Measurements from ENCODE around the gene CXCR3.

The CXCR3 gene

GRCh38 chrX:71634366-71634765 is 16.1 kb upstream of the CXCR3 start:
- Histone ChIP-seq H3K27me3 (ENCODE audit: control insufficient read depth, low read length) (no peaks in the 10 kb centered on the region), H4K20me1 (ENCODE audit: control insufficient read depth, insufficient read depth, low read depth, low read length) (no peaks in the 10 kb centered on the region), H3K4me2 (ENCODE audit: low read length) (no peak overlapping the region), H3K4me3 (ENCODE audit: low read length) (no peak overlapping the region), H3F3A (ENCODE audit: control insufficient read depth, insufficient read depth) (no peaks in the 10 kb centered on the region), H3K36me3 (ENCODE audit: control insufficient read depth, low read length) (no peaks in the 10 kb centered on the region), H3K79me2 (ENCODE audit: control insufficient read depth, low read length) (no peaks in the 10 kb centered on the region), H3K9me3 (ENCODE audit: control insufficient read depth, insufficient read depth, low read length) (no peaks in the 10 kb centered on the region), H3K4me1 (ENCODE audit: control insufficient read depth, low read length) (peaks cover 30% of the 10 kb centered on the region), H3K27ac (ENCODE audit: low read depth, low read length) (no peak overlapping the region), H3K9me2 (replicated peaks; ENCODE audit: control insufficient read depth, low read length) (no peaks in the 10 kb centered on the region)
- TF ChIP-seq, protein P1, sequence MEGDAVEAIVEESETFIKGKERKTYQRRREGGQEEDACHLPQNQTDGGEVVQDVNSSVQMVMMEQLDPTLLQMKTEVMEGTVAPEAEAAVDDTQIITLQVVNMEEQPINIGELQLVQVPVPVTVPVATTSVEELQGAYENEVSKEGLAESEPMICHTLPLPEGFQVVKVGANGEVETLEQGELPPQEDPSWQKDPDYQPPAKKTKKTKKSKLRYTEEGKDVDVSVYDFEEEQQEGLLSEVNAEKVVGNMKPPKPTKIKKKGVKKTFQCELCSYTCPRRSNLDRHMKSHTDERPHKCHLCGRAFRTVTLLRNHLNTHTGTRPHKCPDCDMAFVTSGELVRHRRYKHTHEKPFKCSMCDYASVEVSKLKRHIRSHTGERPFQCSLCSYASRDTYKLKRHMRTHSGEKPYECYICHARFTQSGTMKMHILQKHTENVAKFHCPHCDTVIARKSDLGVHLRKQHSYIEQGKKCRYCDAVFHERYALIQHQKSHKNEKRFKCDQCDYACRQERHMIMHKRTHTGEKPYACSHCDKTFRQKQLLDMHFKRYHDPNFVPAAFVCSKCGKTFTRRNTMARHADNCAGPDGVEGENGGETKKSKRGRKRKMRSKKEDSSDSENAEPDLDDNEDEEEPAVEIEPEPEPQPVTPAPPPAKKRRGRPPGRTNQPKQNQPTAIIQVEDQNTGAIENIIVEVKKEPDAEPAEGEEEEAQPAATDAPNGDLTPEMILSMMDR (IDR thresholded peaks at IDR 0.05; ENCODE audit: low read depth, low read length, poor library complexity, severe bottlenecking): no peak
- TF ChIP-seq EZH2phosphoT487 (IDR thresholded peaks at IDR 0.05; ENCODE audit: borderline replicate concordance, low read length): no peak

DNA sequence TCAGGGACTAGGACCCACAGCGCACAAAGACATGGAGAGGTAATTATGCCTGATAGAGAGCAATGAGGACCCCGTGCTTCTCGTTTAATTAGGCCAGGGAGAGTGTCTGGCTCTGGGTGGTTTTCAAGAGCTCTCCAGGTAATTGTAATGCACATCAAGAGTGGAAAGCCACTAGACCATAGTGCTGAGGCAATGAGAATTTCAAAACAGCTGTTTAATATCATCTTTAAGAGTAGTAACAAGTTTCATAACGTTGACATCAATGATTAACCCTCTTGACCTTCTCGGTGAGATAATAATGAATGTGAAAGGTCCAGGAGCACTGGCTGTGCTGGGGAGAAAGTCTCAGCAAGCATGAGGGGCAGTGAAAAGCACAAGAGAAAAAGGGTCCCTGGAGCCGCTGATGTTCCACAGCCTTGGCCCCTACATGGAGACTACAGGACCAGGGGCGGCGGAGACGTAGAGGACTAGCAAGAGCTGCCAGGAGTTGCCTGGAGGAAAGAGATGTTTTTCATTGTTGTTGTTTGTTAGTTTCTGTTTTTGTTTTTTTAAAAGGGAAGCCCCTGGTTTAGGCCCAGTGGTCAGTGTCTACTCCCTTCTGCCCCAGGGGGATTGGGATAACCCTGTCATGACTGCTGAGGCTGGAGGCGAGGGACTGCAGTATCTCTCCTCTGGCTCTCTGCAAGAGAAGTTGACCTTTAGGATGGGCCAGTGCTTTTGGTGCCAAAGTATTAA is 14.8 kb upstream of the CXCR3 start:
- H3K4me2 ChIP-seq (ENCODE audit: low read length): no peak overlapping the region
- no peak overlapping the region for H3K4me3 ChIP-seq (ENCODE audit: low read length)
- no peaks in the 10 kb centered on the region for H3K9me2 ChIP-seq (replicated peaks; ENCODE audit: control insufficient read depth, low read length)
- H4K20me1 ChIP-seq (ENCODE audit: control insufficient read depth, insufficient read depth, low read depth, low read length): no peaks in the 10 kb centered on the region
- H3K79me2 ChIP-seq (ENCODE audit: control insufficient read depth, low read length): no peaks in the 10 kb centered on the region
- no peaks in the 10 kb centered on the region for H3K36me3 ChIP-seq (ENCODE audit: control insufficient read depth, low read length)
- no peak overlapping the region for H3K27ac ChIP-seq (ENCODE audit: low read depth, low read length)
- H3K27me3 ChIP-seq (ENCODE audit: control insufficient read depth, low read length): no peaks in the 10 kb centered on the region
- no peak for TF ChIP-seq EZH2phosphoT487 (IDR thresholded peaks at IDR 0.05; ENCODE audit: borderline replicate concordance, low read length)
- TF ChIP-seq, protein P1 (IDR thresholded peaks at IDR 0.05; ENCODE audit: low read depth, low read length, poor library complexity, severe bottlenecking): no peak
- peaks cover 30% of the 10 kb centered on the region for H3K4me1 ChIP-seq (ENCODE audit: control insufficient read depth, low read length)
- H3K9me3 ChIP-seq (ENCODE audit: control insufficient read depth, insufficient read depth, low read length): no peaks in the 10 kb centered on the region
- no peaks in the 10 kb centered on the region for H3F3A ChIP-seq (ENCODE audit: control insufficient read depth, insufficient read depth)

DNA sequence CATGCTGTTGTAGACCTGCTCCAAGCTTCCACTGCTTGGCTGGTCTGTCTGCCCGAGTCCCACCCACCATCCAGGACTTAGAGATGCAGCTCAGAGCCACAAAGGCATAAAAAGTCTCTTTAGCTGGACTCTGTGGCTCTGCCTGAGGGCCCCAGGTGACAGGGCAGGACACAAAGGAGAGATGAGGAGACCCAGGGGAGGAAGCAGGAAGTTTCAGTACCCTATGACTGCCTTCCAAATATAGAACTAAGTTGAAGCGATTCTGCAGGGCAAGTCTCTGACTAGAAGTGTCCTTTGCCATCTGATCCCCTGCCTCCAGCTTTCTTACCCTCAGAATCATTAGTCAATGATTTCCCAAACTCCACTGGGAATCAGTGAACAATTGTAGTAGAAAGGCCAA is 11.2 kb upstream of the CXCR3 start:
- Histone ChIP-seq H3K4me2 (ENCODE audit: low read length) (peak overlapping the region; percentile 52), H3K27me3 (ENCODE audit: control insufficient read depth, low read length) (no peaks in the 10 kb centered on the region), H3K27ac (ENCODE audit: low read depth, low read length) (no peak overlapping the region), H3K36me3 (ENCODE audit: control insufficient read depth, low read length) (no peaks in the 10 kb centered on the region), H3F3A (ENCODE audit: control insufficient read depth, insufficient read depth) (no peaks in the 10 kb centered on the region), H3K4me1 (ENCODE audit: control insufficient read depth, low read length) (peaks cover 11% of the 10 kb centered on the region), H3K9me3 (ENCODE audit: control insufficient read depth, insufficient read depth, low read length) (no peaks in the 10 kb centered on the region), H3K9me2 (replicated peaks; ENCODE audit: control insufficient read depth, low read length) (no peaks in the 10 kb centered on the region), H3K4me3 (ENCODE audit: low read length) (0 out of 2 replicates have a peak overlapping the region, but pooled peaks have one; percentile 20), H4K20me1 (ENCODE audit: control insufficient read depth, insufficient read depth, low read depth, low read length) (no peaks in the 10 kb centered on the region), H3K79me2 (ENCODE audit: control insufficient read depth, low read length) (no peaks in the 10 kb centered on the region)
- no peak for TF ChIP-seq EZH2phosphoT487 (IDR thresholded peaks at IDR 0.05; ENCODE audit: borderline replicate concordance, low read length)
- TF ChIP-seq, protein P1 (IDR thresholded peaks at IDR 0.05; ENCODE audit: low read depth, low read length, poor library complexity, severe bottlenecking): no peak
